Subcutaneous adipose tissue (tissue), 4 donors: ENCODE data around the gene CDK18. TPM values are rescaled to one million over a fixed set of nuclear protein-coding genes. Genes with fewer than 3 reads are reported as not detected.

Experiments used
- total RNA-seq, 4 donors: library from RNA; depleted of rRNA; stranded (reverse); fragments of >200 nt; gene quantifications; one replicate each; pipeline ENCODE4 v1.1.0, GENCODE V29; 2016
- TF ChIP-seq, protein P1 (sequence below): fragments of 450-650 bp; IDR thresholded peaks from one replicate; pipeline ENCODE4 v1.5.1; 2016; ENCODE audit warnings: low read depth, mild to moderate bottlenecking, control low read depth, antibody characterized with exemption, moderate library complexity

CDK18 gene
- total RNA-seq, 4 donors from 2014 or later: 1.6 to 7.8 (median 2.4) TPM

DNA sequence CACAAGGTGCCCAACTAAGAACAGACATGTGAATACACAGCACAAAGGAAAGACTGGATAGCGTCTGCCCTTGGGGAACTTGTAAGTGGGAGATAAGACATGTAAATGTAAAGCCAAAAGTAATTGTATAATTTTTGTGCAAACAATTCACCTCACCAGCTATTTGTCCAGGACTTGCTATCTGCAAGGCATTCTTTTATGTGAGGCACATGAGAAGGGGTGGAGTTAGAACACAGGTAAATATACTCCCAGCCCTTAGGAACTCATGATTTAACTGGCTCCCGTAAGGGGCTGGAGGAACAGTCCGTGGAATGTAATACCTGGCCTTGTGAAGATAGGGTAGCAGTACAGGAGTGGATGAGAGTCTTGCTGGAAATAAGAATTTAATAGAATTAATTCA lies 61.3 kb downstream of the CDK18 start:
- TF ChIP-seq, protein P1, sequence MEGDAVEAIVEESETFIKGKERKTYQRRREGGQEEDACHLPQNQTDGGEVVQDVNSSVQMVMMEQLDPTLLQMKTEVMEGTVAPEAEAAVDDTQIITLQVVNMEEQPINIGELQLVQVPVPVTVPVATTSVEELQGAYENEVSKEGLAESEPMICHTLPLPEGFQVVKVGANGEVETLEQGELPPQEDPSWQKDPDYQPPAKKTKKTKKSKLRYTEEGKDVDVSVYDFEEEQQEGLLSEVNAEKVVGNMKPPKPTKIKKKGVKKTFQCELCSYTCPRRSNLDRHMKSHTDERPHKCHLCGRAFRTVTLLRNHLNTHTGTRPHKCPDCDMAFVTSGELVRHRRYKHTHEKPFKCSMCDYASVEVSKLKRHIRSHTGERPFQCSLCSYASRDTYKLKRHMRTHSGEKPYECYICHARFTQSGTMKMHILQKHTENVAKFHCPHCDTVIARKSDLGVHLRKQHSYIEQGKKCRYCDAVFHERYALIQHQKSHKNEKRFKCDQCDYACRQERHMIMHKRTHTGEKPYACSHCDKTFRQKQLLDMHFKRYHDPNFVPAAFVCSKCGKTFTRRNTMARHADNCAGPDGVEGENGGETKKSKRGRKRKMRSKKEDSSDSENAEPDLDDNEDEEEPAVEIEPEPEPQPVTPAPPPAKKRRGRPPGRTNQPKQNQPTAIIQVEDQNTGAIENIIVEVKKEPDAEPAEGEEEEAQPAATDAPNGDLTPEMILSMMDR: no peak

DNA sequence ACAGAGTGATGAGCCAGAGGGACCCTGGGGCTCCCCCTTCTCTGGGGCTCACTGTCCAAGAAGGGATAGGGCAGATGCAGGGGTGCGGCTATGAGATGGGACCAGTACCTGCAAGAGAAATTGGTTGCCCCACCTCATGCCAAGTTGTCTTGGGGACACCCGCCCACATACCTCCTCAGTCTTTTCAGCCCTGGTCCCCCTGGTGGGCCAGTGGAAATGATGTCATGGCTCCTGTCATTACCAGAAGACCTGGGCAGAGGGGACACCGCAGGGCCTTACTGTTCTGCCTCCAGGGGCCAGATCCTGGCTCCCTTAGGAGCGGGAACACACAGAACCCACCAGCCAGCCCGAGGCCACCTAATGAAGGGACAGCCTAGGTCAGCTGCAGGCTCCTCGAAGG lies 63.2 kb downstream of the CDK18 start:
- TF ChIP-seq, protein P1: no peak

DNA sequence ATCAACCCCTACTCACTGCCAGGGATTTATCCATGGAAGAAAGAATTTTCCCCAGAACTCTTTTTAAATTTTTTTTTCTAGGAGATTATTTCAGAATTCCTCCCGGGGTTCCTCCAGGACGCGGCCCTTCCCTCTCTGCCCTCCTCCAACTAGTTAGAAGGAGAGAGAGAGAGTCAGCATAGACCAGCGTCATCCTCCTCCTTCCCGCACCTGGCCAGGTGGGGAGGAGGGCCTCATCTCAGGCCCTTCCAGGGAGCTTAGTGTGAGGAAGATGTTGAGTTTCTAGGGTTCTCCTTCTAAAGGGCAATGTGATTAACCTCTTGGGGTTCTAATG lies 63.6 kb downstream of the CDK18 start:
- TF ChIP-seq, protein P1: no peak

DNA sequence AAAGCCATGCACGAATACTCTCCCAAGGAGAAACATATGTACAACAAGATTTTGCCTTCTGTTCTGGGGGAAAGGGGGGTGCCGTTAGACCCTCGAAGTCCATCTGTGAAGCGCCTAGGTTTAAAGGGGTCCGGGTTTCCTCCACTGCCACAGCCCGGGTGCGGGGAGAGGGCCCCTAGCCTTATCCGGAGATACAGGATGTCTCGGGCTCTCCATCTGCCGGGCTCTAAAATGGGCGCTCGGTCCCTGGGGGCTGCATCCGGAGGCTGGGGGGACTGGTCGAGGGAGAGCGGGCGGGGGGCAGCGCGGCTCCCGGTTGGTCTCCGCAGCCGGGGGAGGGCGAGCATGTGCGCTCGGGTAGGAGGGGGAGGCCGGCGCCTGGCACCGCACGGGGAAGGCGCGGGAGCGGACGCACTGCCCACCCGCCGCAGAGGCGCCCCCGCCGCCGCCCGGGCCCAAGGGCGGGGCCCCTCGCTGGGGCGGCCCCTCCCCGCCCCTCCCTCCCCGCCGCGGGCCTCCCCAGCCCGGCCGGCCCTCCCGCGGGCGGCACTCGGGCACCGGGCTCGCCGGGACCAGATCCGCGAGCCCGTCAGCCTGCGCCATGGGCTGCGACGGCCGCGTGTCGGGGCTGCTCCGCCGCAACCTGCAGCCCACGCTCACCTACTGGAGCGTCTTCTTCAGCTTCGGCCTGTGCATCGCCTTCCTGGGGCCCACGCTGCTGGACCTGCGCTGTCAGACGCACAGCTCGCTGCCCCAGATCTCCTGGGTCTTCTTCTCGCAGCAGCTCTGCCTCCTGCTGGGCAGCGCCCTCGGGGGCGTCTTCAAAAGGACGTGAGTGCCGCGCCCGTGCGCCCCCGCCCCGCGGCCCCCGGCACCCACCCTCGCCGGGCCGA lies 64.2 kb downstream of the CDK18 start:
- TF ChIP-seq, protein P1: no peak

DNA sequence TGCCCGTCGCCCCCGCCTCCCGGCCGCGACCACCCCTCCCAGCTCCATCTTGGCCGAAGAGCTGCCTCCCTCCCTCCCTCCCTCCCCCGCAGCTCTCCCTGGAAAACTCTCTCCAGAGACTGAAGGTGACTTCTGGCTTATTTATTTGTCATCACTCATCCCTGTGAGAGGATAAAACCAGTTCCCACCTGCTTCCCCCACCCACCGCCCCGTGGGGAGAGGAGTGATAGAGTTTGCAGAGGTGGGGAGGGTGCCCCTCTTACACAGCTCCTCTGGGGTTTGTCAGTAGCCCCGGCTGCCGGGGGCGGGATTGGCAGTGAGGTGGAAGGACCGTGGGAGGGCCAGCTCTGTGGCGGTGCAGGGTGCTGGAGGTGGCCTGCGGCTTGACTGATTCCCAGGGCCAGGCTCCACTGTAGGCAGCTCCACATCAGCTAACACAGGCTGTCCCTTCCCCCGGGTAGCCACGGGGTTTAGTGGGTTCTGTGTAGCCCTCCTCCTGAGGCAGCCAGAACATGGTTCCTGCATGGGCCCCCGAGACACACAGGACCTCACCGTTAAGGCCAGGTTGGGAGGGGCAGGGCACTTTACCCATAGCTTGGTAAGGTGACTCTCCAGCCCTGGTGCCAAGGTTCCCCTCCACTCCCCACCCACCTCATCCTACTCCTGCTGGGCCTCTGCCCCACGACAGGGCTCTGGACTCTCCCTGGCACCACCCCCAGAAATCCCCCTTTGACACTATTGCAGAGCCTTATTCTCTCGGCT lies 65.1 kb downstream of the CDK18 start:
- TF ChIP-seq, protein P1: no peak

DNA sequence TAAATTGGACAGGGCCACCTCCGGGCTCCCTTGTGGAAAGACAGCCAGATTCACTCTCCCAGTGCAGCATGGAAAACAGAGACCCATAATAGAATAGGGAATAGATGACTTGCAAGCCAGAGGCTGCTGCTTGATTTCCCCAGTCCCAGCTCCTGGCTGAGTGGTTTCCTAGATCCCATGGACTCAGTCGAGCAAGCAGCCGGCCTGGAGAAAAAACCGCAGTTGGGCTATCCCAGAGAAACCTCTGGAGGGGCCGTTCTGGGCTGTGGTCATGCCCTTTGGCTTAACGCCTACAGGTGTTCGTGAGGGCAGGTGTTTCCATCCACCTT lies 65.7 kb downstream of the CDK18 start:
- TF ChIP-seq, protein P1: no peak

DNA sequence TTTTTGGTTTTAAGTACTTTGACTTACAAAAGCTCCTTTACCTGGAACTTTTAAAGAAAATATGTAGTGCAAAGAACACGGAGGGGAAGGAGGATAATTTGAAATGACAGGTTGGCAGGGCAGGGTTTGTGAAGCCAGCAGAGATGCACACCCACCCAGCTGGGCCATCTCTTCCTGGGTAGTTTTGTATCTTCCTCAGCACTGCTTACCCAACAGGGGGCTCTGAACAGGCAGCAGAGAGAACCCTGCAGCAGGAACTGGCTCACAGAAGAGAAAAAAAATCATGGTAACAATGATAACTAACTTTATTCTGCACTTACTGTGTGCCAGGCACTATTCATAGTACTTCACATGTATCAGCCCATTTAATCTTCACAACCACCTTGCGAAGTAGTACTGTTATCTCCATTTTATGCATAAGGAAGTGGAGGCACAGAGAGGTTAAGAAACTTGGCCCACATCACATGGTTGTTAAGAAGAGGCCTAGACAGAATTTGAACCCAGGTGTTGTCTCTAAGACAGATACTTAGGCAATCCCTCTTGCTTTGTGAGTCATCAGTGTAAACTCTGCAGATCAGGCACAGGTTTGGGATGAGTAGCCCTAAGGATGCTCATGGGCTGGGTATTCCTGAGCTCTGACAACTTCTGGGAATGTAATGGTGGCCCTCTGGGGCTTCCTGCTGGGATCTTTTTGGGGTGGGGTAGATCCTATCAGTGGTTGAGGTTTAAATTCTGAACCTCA lies 66.5 kb downstream of the CDK18 start:
- TF ChIP-seq, protein P1: no peak
